Measurements from ENCODE around the gene ZNF496.

Gene ZNF496

DNA sequence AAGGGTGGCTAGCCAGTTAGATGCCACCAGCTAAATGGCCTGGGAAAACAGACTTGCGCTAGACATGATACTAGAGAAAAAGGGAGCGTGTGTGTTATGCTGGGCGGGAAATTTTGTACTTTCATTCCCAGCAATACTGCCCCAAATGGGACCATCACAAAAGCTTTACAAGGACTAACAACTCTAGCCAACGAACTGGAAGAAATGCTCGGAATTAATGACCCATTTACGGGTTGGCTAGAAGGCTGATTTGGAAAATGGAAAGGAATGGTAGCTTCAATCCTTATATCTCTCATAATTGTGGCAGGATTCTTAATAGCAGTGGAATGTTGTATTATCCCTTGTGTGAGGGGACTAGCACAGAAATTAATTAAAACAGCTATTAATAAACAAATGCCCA is 27.9 kb upstream of the ZNF496 start:
- H3K4me3 ChIP-seq (ENCODE audit: low read depth in 1 of 2, low read length in 2 of 2) = no peak overlapping the region
- H3K36me3 ChIP-seq (ENCODE audit: insufficient read depth, low read length) = no peaks in the 10 kb centered on the region
- H3K4me2 ChIP-seq (ENCODE audit: insufficient read depth, low read length) = no peak overlapping the region
- ATAC-seq (ENCODE audit: insufficient read depth, low read depth) (no peak), DNase-seq (no peak)
- H3K9ac ChIP-seq (ENCODE audit: low read depth, low read length) = no peak overlapping the region
- TF ChIP-seq EZH2 (IDR thresholded peaks at IDR 0.05; ENCODE audit: borderline replicate concordance, low read depth, low read length, severe bottlenecking) (no peak), CTCF (IDR thresholded peaks at IDR 0.05; ENCODE audit: borderline replicate concordance, extremely low read depth, low read length, poor library complexity, severe bottlenecking) (no peak)
- no peaks in the 10 kb centered on the region for H4K20me1 ChIP-seq (ENCODE audit: insufficient read depth, low read length)
- no peaks in the 10 kb centered on the region for H3K9me3 ChIP-seq (ENCODE audit: insufficient read depth, low read length, severe bottlenecking)
- H3K27me3 ChIP-seq (ENCODE audit: insufficient read depth, low read length, poor library complexity) = no peaks in the 10 kb centered on the region
- no peak overlapping the region for H2AFZ ChIP-seq (ENCODE audit: low read depth, low read length)
- H3K4me1 ChIP-seq (ENCODE audit: insufficient read depth, low read length) = no peaks in the 10 kb centered on the region
- no peaks in the 10 kb centered on the region for H3K79me2 ChIP-seq (ENCODE audit: insufficient read depth, low read length)
- H3K27ac ChIP-seq (ENCODE audit: low read length) = no peak overlapping the region

DNA sequence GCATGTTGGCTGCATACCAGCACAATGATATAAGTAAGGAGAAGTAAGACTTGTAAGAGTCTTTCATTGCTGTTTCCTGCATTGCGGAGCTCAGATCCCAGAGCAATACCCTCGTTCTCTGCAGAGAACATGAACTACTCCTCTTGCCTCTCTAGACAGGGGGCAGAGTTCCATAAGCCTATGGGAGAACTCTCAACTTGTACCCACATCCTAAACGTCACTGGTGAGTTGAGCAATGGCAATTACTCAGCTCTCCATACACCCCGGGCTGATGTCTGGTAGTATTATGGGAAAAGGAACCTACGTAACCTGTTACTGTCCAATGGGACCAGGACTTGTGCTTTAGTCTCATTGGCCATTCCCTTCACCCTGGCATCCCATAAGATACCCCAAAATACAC is 27.3 kb upstream of the ZNF496 start:
- Histone ChIP-seq H3K36me3 (ENCODE audit: insufficient read depth, low read length) (no peaks in the 10 kb centered on the region), H3K9me3 (ENCODE audit: insufficient read depth, low read length, severe bottlenecking) (no peaks in the 10 kb centered on the region), H3K4me3 (ENCODE audit: low read depth in 1 of 2, low read length in 2 of 2) (no peak overlapping the region), H3K27ac (ENCODE audit: low read length) (no peak overlapping the region), H4K20me1 (ENCODE audit: insufficient read depth, low read length) (no peaks in the 10 kb centered on the region), H3K4me1 (ENCODE audit: insufficient read depth, low read length) (no peaks in the 10 kb centered on the region), H3K27me3 (ENCODE audit: insufficient read depth, low read length, poor library complexity) (no peaks in the 10 kb centered on the region), H3K4me2 (ENCODE audit: insufficient read depth, low read length) (no peak overlapping the region), H2AFZ (ENCODE audit: low read depth, low read length) (no peak overlapping the region), H3K9ac (ENCODE audit: low read depth, low read length) (no peak overlapping the region), H3K79me2 (ENCODE audit: insufficient read depth, low read length) (no peaks in the 10 kb centered on the region)
- TF ChIP-seq EZH2 (IDR thresholded peaks at IDR 0.05; ENCODE audit: borderline replicate concordance, low read depth, low read length, severe bottlenecking) (no peak), CTCF (IDR thresholded peaks at IDR 0.05; ENCODE audit: borderline replicate concordance, extremely low read depth, low read length, poor library complexity, severe bottlenecking) (no peak)
- ATAC-seq (ENCODE audit: insufficient read depth, low read depth) (no peak), DNase-seq (no peak)

DNA sequence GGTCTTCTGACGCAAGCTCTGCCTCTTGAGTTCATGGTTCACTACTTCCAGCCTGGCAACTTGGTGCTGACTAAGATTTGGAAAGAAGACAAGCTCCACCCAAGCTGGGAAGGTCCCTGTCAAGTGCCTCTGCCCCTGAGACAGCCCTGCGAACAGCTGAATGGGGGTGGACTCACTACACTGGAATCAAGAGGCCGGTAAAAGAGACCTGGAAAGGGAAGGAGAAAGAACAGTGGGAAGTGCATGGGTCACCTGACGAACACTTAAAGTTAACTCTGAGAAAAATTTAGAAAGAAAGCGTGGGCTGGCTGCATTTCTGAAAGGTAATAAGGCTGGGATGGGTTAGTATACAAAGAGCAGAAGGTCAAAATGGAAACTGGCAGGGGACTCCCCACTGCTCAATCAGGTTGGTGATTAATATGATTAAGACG is 26.1 kb upstream of the ZNF496 start:
- ATAC-seq (ENCODE audit: insufficient read depth, low read depth) = no peak

More for the DNA sequence above, 26.1 kb upstream of the ZNF496 start:
- Histone ChIP-seq H3K27me3 (ENCODE audit: insufficient read depth, low read length, poor library complexity) (no peaks in the 10 kb centered on the region), H2AFZ (ENCODE audit: low read depth, low read length) (no peak overlapping the region), H3K4me3 (ENCODE audit: low read depth in 1 of 2, low read length in 2 of 2) (no peak overlapping the region), H3K9ac (ENCODE audit: low read depth, low read length) (no peak overlapping the region), H3K4me1 (ENCODE audit: insufficient read depth, low read length) (no peaks in the 10 kb centered on the region), H3K4me2 (ENCODE audit: insufficient read depth, low read length) (no peak overlapping the region), H3K36me3 (ENCODE audit: insufficient read depth, low read length) (no peaks in the 10 kb centered on the region), H3K79me2 (ENCODE audit: insufficient read depth, low read length) (no peaks in the 10 kb centered on the region), H4K20me1 (ENCODE audit: insufficient read depth, low read length) (no peaks in the 10 kb centered on the region), H3K27ac (ENCODE audit: low read length) (no peak overlapping the region), H3K9me3 (ENCODE audit: insufficient read depth, low read length, severe bottlenecking) (peaks cover under 1% of the 10 kb centered on the region)
- TF ChIP-seq CTCF (IDR thresholded peaks at IDR 0.05; ENCODE audit: borderline replicate concordance, extremely low read depth, low read length, poor library complexity, severe bottlenecking) = no peak
- no peak for TF ChIP-seq EZH2 (IDR thresholded peaks at IDR 0.05; ENCODE audit: borderline replicate concordance, low read depth, low read length, severe bottlenecking)
- no peak for DNase-seq
